AG04449 (cell line): ENCODE measurements around the gene PACSIN1.

Experiments used
- CTCF ChIA-PET: fragments of 350-600 bp; formaldehyde crosslinking; extraction: SDS; loops from one replicate; lab custom pipeline; 2021; ENCODE audit warnings: antibody characterized with exemption; lab: Yijun Ruan, JAX
- POLR2A ChIA-PET: fragments of 400-600, 350-600 bp; formaldehyde crosslinking; extraction: SDS; loops from one replicate; lab custom pipeline; 2020; ENCODE audit warnings: antibody characterized with exemption, inconsistent platforms; lab: Yijun Ruan, JAX
- DNase-seq: peaks from one replicate; pipeline ENCODE4 v3.0.0-alpha.2; 2010; ENCODE audit warnings: low read depth, low spot score
- H3K4me3 ChIP-seq: 2 replicates; pipeline ENCODE4 v1.5.1; 2011; ENCODE audit warnings: low read depth, mild to moderate bottlenecking, control low read depth, low read length
- CTCF ChIP-seq: IDR thresholded peaks from one replicate; pipeline ENCODE4 v1.5.1; 2011; ENCODE audit warnings: mild to moderate bottlenecking, moderate library complexity, low read length, control low read depth, inconsistent platforms; ENCODE audit not compliant: insufficient read depth; ENCODE audit errors: missing control alignments

PACSIN1 gene

GRCh38 chr6:34558172-34558714, 92.4 kb downstream of the PACSIN1 start:
- no peak overlapping the region for H3K4me3 ChIP-seq
- CTCF ChIA-PET, result interaction anchor here (1.4 to 1.7 kb wide), 2 partner anchors 27 to 233 kb away, joined by 3 to 4 read pairs; no protein-coding TSS in a partner anchor
- DNase-seq, result no peak
- no peak for TF ChIP-seq CTCF
- POLR2A ChIA-PET, result no interaction called here

- no peak for DNase-seq
- no peak for TF ChIP-seq CTCF
- CTCF ChIA-PET, result interaction anchor here (1.7 kb wide), 1 partner anchor 28 kb away, joined by 4 read pairs; no protein-coding TSS in a partner anchor
- no peak overlapping the region for H3K4me3 ChIP-seq
- POLR2A ChIA-PET, result no interaction called here
Measured at GRCh38 chr6:34559651-34560365, 93.9 kb downstream of the PACSIN1 start.

- POLR2A ChIA-PET, result no interaction called here
- CTCF ChIA-PET, result no interaction called here
- no peak for TF ChIP-seq CTCF
- no peak for DNase-seq
- no peak overlapping the region for H3K4me3 ChIP-seq
Measured at GRCh38 chr6:34560366-34561226, 94.7 kb downstream of the PACSIN1 start.

- POLR2A ChIA-PET, result no interaction called here
- H3K4me3 ChIP-seq, result no peak overlapping the region
- no peak for TF ChIP-seq CTCF
- no peak for DNase-seq
- CTCF ChIA-PET, result no interaction called here
Measured at GRCh38 chr6:34561227-34561530, 95.3 kb downstream of the PACSIN1 start.

- CTCF ChIA-PET, result no interaction called here
- DNase-seq, result no peak
- H3K4me3 ChIP-seq, result no peak overlapping the region
- POLR2A ChIA-PET, result no interaction called here
- no peak for TF ChIP-seq CTCF
Measured at GRCh38 chr6:34562350-34562749, 96.5 kb downstream of the PACSIN1 start.
